A673 (cell line): Measurements from ENCODE around the gene PDE4DIP.
"Not testable (repeated sequence)": the region's sequence is repeated elsewhere in the genome, so short reads cannot be mapped to it uniquely, and the experiment has no call there.

Experiments used
- CTCF ChIP-seq: fragments of 300-800, 200-600 bp; sonication (generic); conservative IDR thresholded peaks from 2 replicates; pipeline ENCODE4 v1.5.1; 2017; ENCODE audit warnings: low read depth, mild to moderate bottlenecking, antibody characterized with exemption, low read length, moderate library complexity, mixed read lengths
- EZH2 ChIP-seq: fragments of 200-600 bp; sonication (generic); IDR thresholded peaks from 2 replicates; pipeline ENCODE4 v1.6.1; 2017; ENCODE audit warnings: borderline replicate concordance, low read depth, mild to moderate bottlenecking, mixed read lengths, antibody characterized with exemption, low read length; ENCODE audit not compliant: poor library complexity, severe bottlenecking

GRCh38 chr1:148948768-148949167 is 104.5 kb downstream of the PDE4DIP start:
- not testable (repeated sequence) for TF ChIP-seq CTCF, EZH2
